Activated CD4-positive, alpha-beta T cell treated with anti-CD3 and anti-CD28 coated beads for 4 hours (primary cell): Measurements from ENCODE around the gene CXCR5.

Source experiments
- DNase-seq, 2 donors: peaks; one replicate each; pipeline ENCODE4 v3.0.0-alpha.2; 2020

Gene CXCR5

DNA sequence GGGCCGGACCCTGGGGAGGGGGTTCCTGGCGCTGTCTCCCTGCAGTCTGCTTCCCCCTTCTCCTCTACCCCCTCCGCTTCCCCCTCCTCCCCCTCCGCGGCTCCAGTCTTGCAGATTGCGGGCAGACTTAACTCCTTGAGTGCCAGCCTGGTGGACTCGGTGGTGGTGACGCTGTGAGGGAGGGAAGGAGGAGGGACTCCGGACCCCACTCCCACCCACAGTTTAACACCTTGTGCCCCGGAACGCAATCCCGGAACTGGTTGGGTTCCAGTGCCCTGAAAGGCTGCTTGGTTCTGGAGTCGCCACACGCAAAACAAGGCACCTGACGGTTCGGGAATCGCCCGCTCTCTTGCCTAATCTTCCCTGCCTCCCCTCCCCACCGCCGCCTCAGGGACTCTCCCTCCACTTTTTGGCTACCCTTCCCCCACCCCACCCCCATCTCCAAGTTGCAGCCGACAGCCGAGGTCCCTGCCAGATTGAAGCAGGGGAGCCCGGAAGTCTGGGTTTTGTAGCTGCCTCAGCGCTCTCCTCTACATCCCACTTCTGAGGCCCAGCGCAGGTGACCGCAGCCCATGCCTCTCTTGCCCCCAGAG lies 45.9 kb downstream of the CXCR5 start:
- peak; percentile 74 to 77 for DNase-seq

GRCh38 chr11:118930094-118930712 lies 46.5 kb downstream of the CXCR5 start:
- DNase-seq = peak; percentile 76 to 91

DNA sequence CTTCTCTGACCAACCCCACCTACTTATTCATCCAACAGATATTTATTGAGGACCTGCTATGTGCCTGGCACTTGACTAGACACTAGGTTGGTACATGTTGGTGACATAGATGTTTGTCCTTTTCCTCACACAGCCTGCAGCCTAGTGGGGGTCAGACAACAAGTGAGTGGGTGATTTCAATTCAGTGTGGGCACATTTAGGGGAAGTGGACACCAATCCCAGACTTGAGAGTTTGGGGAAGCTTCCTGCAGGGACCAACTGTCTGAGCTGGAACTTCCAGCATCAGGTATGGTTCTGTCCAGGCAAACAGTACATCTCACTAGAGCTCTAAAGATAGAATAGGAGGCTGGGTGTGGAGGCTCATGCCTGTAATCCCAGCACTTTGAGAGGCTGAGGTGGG lies 47.9 kb downstream of the CXCR5 start:
- no peak for DNase-seq

- DNase-seq = no peak
Observed at GRCh38 chr11:118933486-118933885, 49.8 kb downstream of the CXCR5 start.

DNA sequence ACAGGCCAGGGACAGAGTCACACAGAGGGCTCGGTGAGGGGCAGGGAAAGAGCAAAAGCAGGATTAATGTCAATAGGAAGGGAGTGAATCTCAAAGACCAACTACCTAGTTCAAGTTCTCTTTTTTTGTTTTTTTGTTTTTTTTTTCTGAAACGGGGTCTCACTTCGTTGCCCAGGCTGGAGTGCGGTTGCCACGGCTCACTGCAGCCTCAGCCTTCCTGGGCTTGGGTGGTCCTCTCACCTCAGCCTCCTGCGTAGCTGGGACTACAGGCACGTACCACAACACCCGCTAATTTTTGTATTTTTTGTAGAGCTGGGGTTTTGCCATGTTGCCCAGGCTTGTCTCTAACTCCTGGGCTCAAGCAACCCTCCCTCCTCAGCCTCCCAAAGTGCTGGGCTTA lies 51.7 kb downstream of the CXCR5 start:
- no peak for DNase-seq

DNA sequence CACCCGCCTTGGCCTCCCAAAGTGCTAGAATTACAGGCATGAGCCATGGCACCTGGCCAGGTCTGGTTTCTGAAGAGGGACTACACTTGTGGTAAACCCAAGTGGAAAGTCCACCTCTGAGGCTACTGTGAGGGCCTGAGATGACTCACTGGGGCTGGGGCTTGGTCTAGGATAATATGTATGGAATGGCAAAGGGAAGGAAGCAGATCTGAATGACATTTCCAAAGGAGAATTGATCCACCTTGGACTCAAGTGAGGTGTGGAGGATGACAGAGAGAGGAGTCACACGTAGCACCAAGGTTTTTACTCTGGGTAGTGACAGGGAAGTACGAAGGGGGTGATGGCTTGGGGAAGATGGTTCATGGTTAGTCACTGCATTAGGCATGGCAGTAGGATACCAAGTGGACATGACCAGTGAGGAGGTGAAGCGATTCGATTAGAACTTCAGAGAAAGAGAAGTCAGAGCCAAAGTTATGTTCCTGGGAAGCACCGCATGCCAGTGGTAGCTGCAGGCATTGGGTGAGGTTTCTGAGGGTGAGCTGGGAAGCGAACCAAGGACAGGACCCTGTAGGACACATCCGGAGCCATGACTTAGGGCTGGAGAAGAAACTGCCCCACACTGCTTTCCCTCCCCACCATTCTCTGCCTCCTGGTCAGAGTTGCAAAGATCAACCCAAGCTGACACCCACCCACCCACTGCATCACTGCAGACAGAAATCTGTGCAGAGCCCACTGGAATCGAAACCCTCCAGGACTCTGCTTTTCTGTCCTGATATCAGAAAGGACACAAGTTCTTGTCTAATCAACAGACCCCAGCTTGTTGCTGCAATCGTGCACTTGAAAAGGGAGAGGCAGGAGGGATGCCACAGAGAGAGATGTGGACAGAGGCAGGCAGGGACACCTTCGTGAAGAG lies 55.1 kb downstream of the CXCR5 start:
- no peak for DNase-seq

DNA sequence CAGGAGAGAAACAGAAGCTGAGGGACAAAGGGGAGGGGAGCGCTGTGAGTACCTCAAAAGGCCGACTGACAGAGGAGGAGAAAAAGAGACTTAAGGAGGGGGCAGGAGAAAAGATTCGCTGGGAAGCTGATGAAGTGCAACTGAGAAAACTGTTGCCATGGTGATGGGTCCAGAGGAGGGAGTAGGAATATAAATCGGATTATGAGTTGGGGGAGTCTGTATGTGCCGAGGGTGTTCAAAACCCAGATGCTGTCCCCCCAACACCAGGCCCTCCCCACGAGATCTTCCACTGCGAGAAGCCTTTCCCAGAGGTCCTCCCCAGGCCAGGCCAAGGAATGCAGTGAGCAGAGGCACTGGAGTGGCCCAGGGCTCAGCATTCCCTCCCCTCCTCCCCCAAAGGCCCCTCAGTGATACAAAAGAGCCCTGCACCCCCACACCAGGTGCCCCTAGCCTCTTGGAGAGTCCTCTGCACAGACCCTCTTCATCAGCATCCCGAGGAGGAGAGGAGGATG lies 55.8 kb downstream of the CXCR5 start:
- no peak for DNase-seq

- DNase-seq = peak; percentile 21 to 38
Observed at GRCh38 chr11:118939953-118940598, 56.4 kb downstream of the CXCR5 start.

GRCh38 chr11:118947091-118947490 lies 63.4 kb downstream of the CXCR5 start:
- no peak for DNase-seq
